HUES48 (cell line): Measurements from ENCODE around the gene THAP3.

Experiments
- H3K27ac ChIP-seq: one replicate; pipeline ENCODE4 v1.7.0; 2013; ENCODE audit warnings: low read depth, low read length, inconsistent platforms
- H3K27me3 ChIP-seq: 2 replicates; pipeline ENCODE4 v1.6.1; 2013; ENCODE audit warnings: mild to moderate bottlenecking, low read length; ENCODE audit not compliant: control insufficient read depth, insufficient read depth
- H3K36me3 ChIP-seq: 2 replicates; pipeline ENCODE4 v1.6.1; 2013; ENCODE audit warnings: low read length; ENCODE audit not compliant: control insufficient read depth, insufficient read depth
- H3K4me1 ChIP-seq: 2 replicates; pipeline ENCODE4 v1.6.1; 2013; ENCODE audit warnings: mild to moderate bottlenecking, low read length; ENCODE audit not compliant: control insufficient read depth, insufficient read depth
- H3K4me3 ChIP-seq: 2 replicates; pipeline ENCODE4 v1.5.1; 2013; ENCODE audit warnings: mild to moderate bottlenecking, low read depth, low read length
- H3K9ac ChIP-seq: 2 replicates; pipeline ENCODE4 v1.6.1; 2013; ENCODE audit warnings: mild to moderate bottlenecking, low read depth, low read length, moderate library complexity
- H3K9me3 ChIP-seq: 2 replicates; pipeline ENCODE4 v1.6.1; 2013; ENCODE audit warnings: low read length; ENCODE audit not compliant: control insufficient read depth, insufficient read depth

The THAP3 gene

GRCh38 chr1:6601049-6601922, 23.4 kb upstream of the THAP3 start:
- Histone ChIP-seq H3K9ac (peak overlapping the region; percentile 82), H3K27ac (peak overlapping the region; percentile 59), H3K9me3 (no peaks in the 10 kb centered on the region), H3K36me3 (peaks cover 33% of the 10 kb centered on the region), H3K4me3 (peak overlapping the region; percentile 97), H3K4me1 (peaks cover 16% of the 10 kb centered on the region), H3K27me3 (no peaks in the 10 kb centered on the region)

DNA sequence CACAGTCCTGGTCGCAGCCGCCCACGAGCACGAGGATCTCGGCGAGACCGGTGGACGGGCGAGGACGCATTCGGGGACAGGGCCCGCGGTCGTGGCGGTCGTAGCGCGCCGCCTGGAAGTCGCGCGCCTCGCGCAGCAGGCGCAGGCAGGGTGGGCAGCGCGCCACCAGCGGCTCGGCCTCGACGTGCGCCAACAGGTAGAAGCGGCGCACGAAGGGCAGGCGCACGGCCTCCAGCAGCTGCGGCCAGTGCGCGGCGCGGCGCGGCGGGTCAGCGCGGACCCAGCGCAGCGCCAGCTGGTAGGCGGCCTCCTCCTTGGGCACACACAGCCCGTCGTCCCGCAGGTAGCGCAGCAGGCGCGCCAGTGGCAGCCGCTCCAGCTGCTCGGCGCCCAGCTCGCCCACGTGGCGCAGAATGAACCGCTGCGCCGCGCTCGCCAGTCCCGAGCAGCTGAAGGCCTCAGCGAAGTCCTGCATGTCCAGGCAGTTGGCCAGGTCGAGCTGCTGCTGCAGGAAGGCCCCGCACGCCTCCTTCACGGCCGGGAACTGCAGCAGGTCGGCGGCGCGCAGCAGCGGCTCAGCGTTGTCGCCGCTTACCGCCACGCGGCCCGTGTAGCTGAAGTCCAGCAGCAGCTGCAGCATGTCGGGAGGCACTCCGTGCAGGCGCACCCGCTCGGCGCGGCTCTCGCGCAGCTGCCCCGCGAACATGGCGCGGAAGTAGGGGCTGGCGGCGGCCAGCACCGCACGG, 22.6 kb upstream of the THAP3 start:
- Histone ChIP-seq H3K9me3 (no peaks in the 10 kb centered on the region), H3K4me1 (peaks cover 16% of the 10 kb centered on the region), H3K4me3 (peak overlapping the region; percentile 97), H3K36me3 (peaks cover 25% of the 10 kb centered on the region), H3K9ac (peak overlapping the region; percentile 82), H3K27ac (peak overlapping the region; percentile 84), H3K27me3 (no peaks in the 10 kb centered on the region)

GRCh38 chr1:6602669-6603237, 21.9 kb upstream of the THAP3 start, which contains the start of gene KLHL21:
KLHL21 (minus strand) TSS chr1:6602869; CDS start chr1:6602817, 52 bp downstream.
- H3K27ac ChIP-seq, result peak within 1 kb of the TSS; percentile 84
- H3K36me3 ChIP-seq, result peaks cover 18% of the 10 kb centered on the region
- peaks cover 16% of the 10 kb centered on the region for H3K4me1 ChIP-seq
- peak within 1 kb of the TSS; percentile 97 for H3K4me3 ChIP-seq
- H3K9me3 ChIP-seq, result no peaks in the 10 kb centered on the region
- peak within 1 kb of the TSS; percentile 82 for H3K9ac ChIP-seq
- H3K27me3 ChIP-seq, result no peaks in the 10 kb centered on the region

GRCh38 chr1:6603238-6603914, 21.3 kb upstream of the THAP3 start:
- H3K27me3 ChIP-seq, result no peaks in the 10 kb centered on the region
- peak overlapping the region; percentile 84 for H3K27ac ChIP-seq
- H3K9ac ChIP-seq, result peak overlapping the region; percentile 67
- H3K36me3 ChIP-seq, result peaks cover 12% of the 10 kb centered on the region
- peaks cover 16% of the 10 kb centered on the region for H3K4me1 ChIP-seq
- no peaks in the 10 kb centered on the region for H3K9me3 ChIP-seq
- H3K4me3 ChIP-seq, result peak overlapping the region; percentile 97

- Histone ChIP-seq H3K36me3 (peaks cover 7% of the 10 kb centered on the region; the same call in 1 of the 2 replicates), H3K27me3 (no peaks in the 10 kb centered on the region), H3K4me3 (peak overlapping the region; percentile 97), H3K27ac (peak overlapping the region; percentile 84), H3K9me3 (no peaks in the 10 kb centered on the region), H3K9ac (peak overlapping the region; percentile 67), H3K4me1 (peaks cover 16% of the 10 kb centered on the region)
Measured at GRCh38 chr1:6603915-6604558, 20.6 kb upstream of the THAP3 start.

DNA sequence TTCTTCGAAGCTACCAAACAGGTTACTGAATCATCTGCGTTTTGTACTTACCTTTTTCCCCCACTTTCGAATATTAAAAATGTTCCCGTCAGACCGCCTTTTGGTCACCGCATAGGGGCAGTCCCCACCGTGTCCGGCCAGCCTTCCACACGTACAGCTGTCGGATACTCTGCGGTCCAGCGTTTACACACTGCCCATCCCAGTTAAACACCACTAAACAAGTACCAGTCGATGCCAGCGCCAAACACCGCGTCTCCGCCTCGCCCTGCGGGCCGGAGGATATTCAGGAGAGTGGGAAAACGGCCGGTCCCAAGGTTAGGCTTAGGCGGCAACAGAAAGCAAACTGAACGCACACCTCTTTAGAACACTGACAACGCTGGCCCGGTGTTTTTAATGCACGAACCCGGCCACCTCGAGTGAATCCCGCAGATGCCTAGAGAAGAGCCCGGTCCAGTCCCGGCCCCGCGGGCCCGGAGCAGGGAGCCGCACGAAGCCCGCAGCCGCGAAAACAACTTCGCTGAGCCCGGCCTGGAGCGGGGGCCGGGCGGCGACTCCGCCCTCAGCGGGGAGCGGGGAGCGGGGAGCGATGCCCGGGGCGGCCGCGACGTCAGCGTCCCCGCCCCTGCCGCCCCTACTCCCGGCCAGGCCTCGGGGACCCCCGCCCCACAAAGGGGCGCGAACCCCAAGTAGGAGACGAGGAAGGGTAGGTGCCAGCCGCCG, 11.9 kb upstream of the THAP3 start:
- Histone ChIP-seq H3K9me3 (no peaks in the 10 kb centered on the region), H3K4me1 (peaks cover 7% of the 10 kb centered on the region; the same call in 1 of the 2 replicates), H3K4me3 (peak overlapping the region; percentile 71), H3K9ac (peak overlapping the region; percentile 26; the same call in 1 of the 2 replicates), H3K36me3 (peaks cover 15% of the 10 kb centered on the region), H3K27me3 (peaks cover 10% of the 10 kb centered on the region; the same call in 1 of the 2 replicates), H3K27ac (peak overlapping the region; percentile 80)

GRCh38 chr1:6613361-6614018, 11.2 kb upstream of the THAP3 start, which contains the start of gene PHF13:
PHF13 (plus strand) TSS chr1:6613731; CDS start chr1:6614067, 336 bp downstream.
- H3K9me3 ChIP-seq, result no peaks in the 10 kb centered on the region
- H3K27ac ChIP-seq, result peak within 1 kb of the TSS; percentile 88
- peaks cover 10% of the 10 kb centered on the region; the same call in 1 of the 2 replicates for H3K27me3 ChIP-seq
- H3K4me3 ChIP-seq, result peak within 1 kb of the TSS; percentile 84
- H3K9ac ChIP-seq, result peak within 1 kb of the TSS; percentile 63; the same call in 1 of the 2 replicates
- peaks cover 7% of the 10 kb centered on the region; the same call in 1 of the 2 replicates for H3K4me1 ChIP-seq
- peaks cover 22% of the 10 kb centered on the region for H3K36me3 ChIP-seq

DNA sequence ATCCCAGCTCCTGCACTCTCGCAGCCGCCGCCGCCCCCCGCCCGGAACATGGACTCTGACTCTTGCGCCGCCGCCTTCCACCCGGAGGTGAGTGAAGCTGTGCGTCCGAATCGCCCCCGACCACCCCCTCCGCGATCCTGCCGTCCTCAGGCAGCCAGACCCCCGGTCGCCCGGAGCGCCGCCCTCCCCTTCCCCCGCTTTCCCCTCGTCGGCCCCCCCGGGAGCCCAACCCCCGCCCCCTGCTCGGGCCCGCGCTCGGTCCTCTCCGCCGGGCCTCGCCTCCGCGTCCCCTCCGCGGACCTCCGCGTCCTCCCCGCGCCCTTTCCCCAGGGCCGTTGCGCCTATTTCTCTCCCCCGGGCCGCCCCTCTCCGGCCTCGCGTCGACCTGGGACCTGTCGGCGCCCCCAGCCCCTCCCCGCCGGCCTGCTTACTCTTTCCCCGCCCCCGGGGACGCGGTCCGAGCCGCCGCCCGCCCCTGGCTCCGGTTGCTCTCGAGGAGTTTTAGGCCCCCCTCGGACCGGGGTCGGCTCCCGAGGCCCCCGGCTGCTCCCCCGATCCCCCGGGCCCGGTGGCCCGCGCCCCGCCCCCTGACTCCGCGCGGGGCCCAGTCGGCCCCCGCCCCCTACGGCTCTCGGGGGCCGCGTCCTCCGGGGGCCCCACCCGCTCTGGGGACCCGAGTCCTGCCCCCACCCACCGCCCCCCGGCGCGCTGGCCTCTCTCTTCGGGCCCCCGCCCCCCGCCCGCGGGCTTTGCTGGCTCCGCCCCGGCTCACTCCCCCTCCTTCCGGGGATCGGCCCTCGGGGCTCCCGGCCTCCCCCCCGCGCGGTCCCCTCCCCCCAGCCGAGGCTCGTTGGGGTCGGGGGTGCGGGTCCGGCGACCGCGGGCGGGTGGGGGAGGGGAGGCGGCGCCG, 10.4 kb upstream of the THAP3 start:
- peak overlapping the region; percentile 63; the same call in 1 of the 2 replicates for H3K9ac ChIP-seq
- peak overlapping the region; percentile 84 for H3K4me3 ChIP-seq
- peaks cover 6% of the 10 kb centered on the region; the same call in 1 of the 2 replicates for H3K4me1 ChIP-seq
- no peaks in the 10 kb centered on the region for H3K9me3 ChIP-seq
- peak overlapping the region; percentile 88 for H3K27ac ChIP-seq
- H3K36me3 ChIP-seq, result peaks cover 28% of the 10 kb centered on the region
- peaks cover 10% of the 10 kb centered on the region; the same call in 1 of the 2 replicates for H3K27me3 ChIP-seq
